ENCODE measurements around the gene SATB2. TPM values are rescaled to one million over a fixed set of nuclear protein-coding genes. Genes with fewer than 3 reads are reported as not detected.

Gene SATB2
- total and polyA plus RNA-seq, 12 donors: 3.4 to 18.3 (median 10.1) TPM

GRCh38 chr2:199273042-199273511, 184.7 kb downstream of the SATB2 start:
- H3K9me3 ChIP-seq (replicated peaks in 1 of 3): no peaks in the 10 kb centered on the region
- no peak overlapping the region for H3K4me3 ChIP-seq
- H3K4me1 ChIP-seq (replicated peaks in 1 of 2): peaks cover 0 to 6% of the 10 kb centered on the region in 2 donors
- 26 to 31% (median 28%) methylated on average over 1 of the region's 1 CpG for WGBS, 4 donors
- no peak overlapping the region for H3K27ac ChIP-seq
- intact Hi-C loops (cut with DNase I): no loop called here
- no peak for TF ChIP-seq CTCF (IDR thresholded peaks at IDR 0.05)
- no peaks in the 10 kb centered on the region for H3K36me3 ChIP-seq (replicated peaks in 1 of 2)
- no peaks in the 10 kb centered on the region for H3K27me3 ChIP-seq
- DNase-seq: no peak

- TF ChIP-seq POLR2A (IDR thresholded peaks at IDR 0.05) (no peak), CTCF (IDR thresholded peaks at IDR 0.05) (no peak)
- no peaks in the 10 kb centered on the region for H3K27me3 ChIP-seq
- H3K27ac ChIP-seq: no peak overlapping the region
- no peak overlapping the region for H3K4me3 ChIP-seq
- H3K9me3 ChIP-seq (replicated peaks in 1 of 3): no peaks in the 10 kb centered on the region
- no peak for DNase-seq
- intact Hi-C loops (cut with DNase I): no loop called here
- H3K36me3 ChIP-seq (replicated peaks in 1 of 2): no peaks in the 10 kb centered on the region
- H3K4me1 ChIP-seq (replicated peaks in 1 of 2): no peaks in the 10 kb centered on the region
Measured at GRCh38 chr2:199261936-199262335, 195.8 kb downstream of the SATB2 start.

- DNase-seq: peak in 4 of 7 donors; percentile 15 to 70 (median 26)
- H3K27me3 ChIP-seq: no peaks in the 10 kb centered on the region
- H3K4me1 ChIP-seq (replicated peaks in 1 of 2): no peaks in the 10 kb centered on the region
- no peak for TF ChIP-seq CTCF (IDR thresholded peaks at IDR 0.05)
- no peak for TF ChIP-seq POLR2A (IDR thresholded peaks at IDR 0.05)
- no peaks in the 10 kb centered on the region for H3K9me3 ChIP-seq (replicated peaks in 1 of 3)
- intact Hi-C loops (cut with DNase I): no loop called here
- no peaks in the 10 kb centered on the region for H3K36me3 ChIP-seq (replicated peaks in 1 of 2)
- H3K4me3 ChIP-seq: no peak overlapping the region
- WGBS, 4 donors: 7 to 54% (median 19%) methylated on average over 1 of the region's 1 CpG
- H3K27ac ChIP-seq: no peak overlapping the region
Measured at GRCh38 chr2:199261239-199261638, 196.5 kb downstream of the SATB2 start.

- Histone ChIP-seq H3K27ac (no peak overlapping the region), H3K9me3 (replicated peaks in 1 of 3) (no peaks in the 10 kb centered on the region), H3K4me3 (no peak overlapping the region), H3K36me3 (replicated peaks in 1 of 2) (no peaks in the 10 kb centered on the region), H3K4me1 (replicated peaks in 1 of 2) (no peaks in the 10 kb centered on the region), H3K27me3 (no peaks in the 10 kb centered on the region)
- intact Hi-C loops (cut with DNase I): no loop called here
- DNase-seq: no peak
- WGBS, 4 donors: 45 to 99% (median 80%) methylated on average over 2 of the region's 2 CpGs
- TF ChIP-seq CTCF (IDR thresholded peaks at IDR 0.05) (no peak), POLR2A (IDR thresholded peaks at IDR 0.05) (no peak)
Measured at GRCh38 chr2:199259671-199260070, 198.1 kb downstream of the SATB2 start.
